ENCODE measurements around the gene METTL3.

The METTL3 gene

DNA sequence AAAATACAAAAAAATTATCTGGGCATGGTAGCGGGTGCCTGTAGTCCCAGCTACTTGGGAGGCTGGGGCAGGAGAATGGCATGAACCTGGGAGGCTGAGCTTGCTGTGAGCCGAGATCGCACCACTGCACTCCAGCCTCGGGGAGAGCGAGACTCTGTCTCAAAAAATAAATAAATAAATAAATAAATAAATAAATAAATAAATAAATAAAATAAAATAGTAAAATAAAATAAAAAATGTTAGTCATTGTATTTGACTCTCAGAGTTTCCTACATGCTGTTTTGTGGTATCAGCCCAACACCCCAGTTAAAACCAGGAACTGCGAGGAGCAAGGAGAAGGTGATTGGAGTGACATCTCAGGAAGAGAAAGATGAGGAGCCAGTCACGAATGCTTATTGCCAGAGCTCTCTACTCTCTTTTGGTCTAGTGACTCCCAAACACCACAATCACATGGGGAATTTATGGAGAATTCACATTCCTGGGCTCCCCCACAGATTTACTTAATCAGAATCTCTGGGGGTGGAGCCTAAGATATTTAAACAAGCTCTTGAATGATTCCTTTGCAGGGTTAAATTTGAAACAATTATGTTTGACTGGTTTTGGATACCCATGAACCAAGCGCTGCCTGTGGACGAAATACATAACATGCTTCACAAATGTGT, 30.4 kb upstream of the METTL3 start:
- H3K79me1 ChIP-seq (ENCODE audit: low read length) = peaks cover 1% of the 10 kb centered on the region
- no peak for DNase-seq
- H3K79me2 ChIP-seq (ENCODE audit: control insufficient read depth, insufficient read depth, low read length, poor library complexity) = no peaks in the 10 kb centered on the region
- no peak overlapping the region for H3K23ac ChIP-seq (ENCODE audit: low read length)
- no peak overlapping the region for H4K12ac ChIP-seq (ENCODE audit: low read depth, low read length)
- no peak overlapping the region for H2AK5ac ChIP-seq (ENCODE audit: low read length)
- no peak overlapping the region for H4K91ac ChIP-seq (ENCODE audit: low read depth, low read length)
- H3K14ac ChIP-seq (ENCODE audit: low read length) = no peak overlapping the region
- peaks cover 0 to under 1% of the 10 kb centered on the region in 2 experiments for H3K4me1 ChIP-seq (ENCODE audit: control insufficient read depth in 1 of 2, insufficient read depth in 2 of 2, low read length in 2 of 2)
- no peak overlapping the region for H3K4me3 ChIP-seq (ENCODE audit: low read depth, low read length)
- H2BK12ac ChIP-seq (ENCODE audit: low read length) = no peak overlapping the region
- H3K27me3 ChIP-seq (ENCODE audit: insufficient read depth, low read length) = no peaks in the 10 kb centered on the region
- H4K8ac ChIP-seq (ENCODE audit: low read depth, low read length) = no peak overlapping the region
- no CpG with 5 or more reads among the region's 9 CpGs for WGBS (ENCODE audit: extremely low coverage, insufficient coverage, insufficient read length)
- H3K4me2 ChIP-seq (ENCODE audit: low read length) = no peak overlapping the region
- H3K9ac ChIP-seq (ENCODE audit: low read length) = no peak overlapping the region
- H2BK5ac ChIP-seq (ENCODE audit: low read depth, low read length, poor library complexity) = no peak overlapping the region
- H3K4ac ChIP-seq (ENCODE audit: low read depth, low read length) = no peak overlapping the region
- H3K9me3 ChIP-seq (ENCODE audit: insufficient read depth, low read depth, low read length) = no peaks in the 10 kb centered on the region
- H3K18ac ChIP-seq (ENCODE audit: low read length) = no peak overlapping the region
- no peaks in the 10 kb centered on the region for H3K36me3 ChIP-seq (ENCODE audit: control insufficient read depth in 1 of 2, insufficient read depth in 2 of 2, low read length in 2 of 2)
- no peak overlapping the region for H2AFZ ChIP-seq (ENCODE audit: insufficient read depth, low read length, poor library complexity)
- no peak overlapping the region for H3K27ac ChIP-seq (ENCODE audit: low read depth, low read length)
- no peak overlapping the region for H2BK120ac ChIP-seq (ENCODE audit: insufficient read depth, low read length, poor library complexity)

DNA sequence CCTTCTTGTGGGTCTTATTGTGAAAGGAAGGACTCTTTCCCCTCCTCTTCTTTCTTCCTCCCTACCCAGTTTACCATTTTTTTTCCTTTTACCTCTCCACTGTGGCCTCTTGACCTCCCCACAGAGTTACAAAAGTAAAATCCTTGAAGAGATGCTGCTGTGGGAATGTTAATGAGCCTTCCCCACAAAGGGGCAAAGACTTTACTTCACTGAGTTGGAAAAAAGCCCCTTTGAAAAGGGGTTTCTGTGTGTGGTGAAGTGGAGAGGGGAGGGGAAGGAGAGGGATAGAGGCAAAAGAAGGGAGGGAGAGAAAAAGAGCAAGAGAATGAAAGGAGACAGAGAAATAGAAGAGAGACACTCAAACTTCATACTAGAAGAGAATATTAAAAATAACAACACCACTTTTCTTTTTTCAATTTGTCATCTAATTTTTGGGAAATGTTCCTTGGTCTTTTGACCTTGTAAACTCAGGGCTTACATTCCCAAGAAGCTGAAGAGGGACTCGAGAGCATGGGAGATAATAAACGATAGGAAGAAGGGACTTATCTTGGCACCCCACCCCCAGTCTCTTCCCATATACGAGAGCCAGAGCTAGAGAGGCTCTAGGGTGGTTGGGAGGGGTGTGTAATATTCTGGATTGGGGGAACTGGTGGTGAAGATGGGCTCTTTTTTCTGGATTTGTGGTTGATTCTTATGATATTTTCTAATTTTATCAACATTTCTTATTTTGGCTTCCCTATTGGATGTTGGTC, 28.2 kb upstream of the METTL3 start:
- H3K36me3 ChIP-seq (ENCODE audit: control insufficient read depth in 1 of 2, insufficient read depth in 2 of 2, low read length in 2 of 2) = no peaks in the 10 kb centered on the region
- no peak overlapping the region for H3K27ac ChIP-seq (ENCODE audit: low read depth, low read length)
- no peak overlapping the region for H3K4me3 ChIP-seq (ENCODE audit: low read depth, low read length)
- no peaks in the 10 kb centered on the region for H3K9me3 ChIP-seq (ENCODE audit: insufficient read depth, low read depth, low read length)
- H2BK5ac ChIP-seq (ENCODE audit: low read depth, low read length, poor library complexity) = no peak overlapping the region
- DNase-seq = no peak
- H2AK5ac ChIP-seq (ENCODE audit: low read length) = no peak overlapping the region
- no peak overlapping the region for H3K4ac ChIP-seq (ENCODE audit: low read depth, low read length)
- H3K4me2 ChIP-seq (ENCODE audit: low read length) = no peak overlapping the region
- no peaks in the 10 kb centered on the region for H3K79me2 ChIP-seq (ENCODE audit: control insufficient read depth, insufficient read depth, low read length, poor library complexity)
- no peak overlapping the region for H3K9ac ChIP-seq (ENCODE audit: low read length)
- no peaks in the 10 kb centered on the region for H3K27me3 ChIP-seq (ENCODE audit: insufficient read depth, low read length)
- no peak overlapping the region for H3K23ac ChIP-seq (ENCODE audit: low read length)
- no peak overlapping the region for H4K12ac ChIP-seq (ENCODE audit: low read depth, low read length)
- H3K79me1 ChIP-seq (ENCODE audit: low read length) = peaks cover 1% of the 10 kb centered on the region
- peaks cover 2% of the 10 kb centered on the region in 2 experiments for H3K4me1 ChIP-seq (ENCODE audit: control insufficient read depth in 1 of 2, insufficient read depth in 2 of 2, low read length in 2 of 2)
- no peak overlapping the region for H3K18ac ChIP-seq (ENCODE audit: low read length)
- no peak overlapping the region for H2BK12ac ChIP-seq (ENCODE audit: low read length)
- H4K8ac ChIP-seq (ENCODE audit: low read depth, low read length) = no peak overlapping the region
- no peak overlapping the region for H2AFZ ChIP-seq (ENCODE audit: insufficient read depth, low read length, poor library complexity)
- H4K91ac ChIP-seq (ENCODE audit: low read depth, low read length) = no peak overlapping the region
- WGBS (ENCODE audit: extremely low coverage, insufficient coverage, insufficient read length) = no CpG with 5 or more reads among the region's 3 CpGs
- H3K14ac ChIP-seq (ENCODE audit: low read length) = no peak overlapping the region
- no peak overlapping the region for H2BK120ac ChIP-seq (ENCODE audit: insufficient read depth, low read length, poor library complexity)

DNA sequence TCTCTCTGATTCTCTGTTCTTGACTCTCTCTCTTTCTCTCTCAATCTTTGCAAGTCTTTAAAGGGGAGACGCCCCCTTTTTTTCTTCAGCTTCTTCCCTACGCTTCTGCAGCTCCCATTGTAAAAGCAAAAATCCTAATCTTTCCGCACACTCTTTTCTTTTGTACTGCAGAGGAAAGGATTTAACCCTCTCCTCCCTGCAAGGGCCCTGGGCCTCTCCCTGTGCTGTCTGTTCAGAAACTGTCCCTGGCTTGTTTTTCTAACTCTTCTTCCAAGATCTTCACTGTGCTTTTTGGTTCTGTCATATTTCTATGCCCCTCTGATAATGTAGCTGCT, 25.9 kb upstream of the METTL3 start:
- peak overlapping the region; percentile 81 for H3K4me2 ChIP-seq (ENCODE audit: low read length)
- H4K12ac ChIP-seq (ENCODE audit: low read depth, low read length) = no peak overlapping the region
- no peak overlapping the region for H2AK5ac ChIP-seq (ENCODE audit: low read length)
- no peak overlapping the region for H3K18ac ChIP-seq (ENCODE audit: low read length)
- no peak overlapping the region for H2AFZ ChIP-seq (ENCODE audit: insufficient read depth, low read length, poor library complexity)
- no peaks in the 10 kb centered on the region for H3K79me2 ChIP-seq (ENCODE audit: control insufficient read depth, insufficient read depth, low read length, poor library complexity)
- H3K79me1 ChIP-seq (ENCODE audit: low read length) = no peaks in the 10 kb centered on the region
- peaks cover 2% of the 10 kb centered on the region in 2 experiments for H3K4me1 ChIP-seq (ENCODE audit: control insufficient read depth in 1 of 2, insufficient read depth in 2 of 2, low read length in 2 of 2)
- no peak overlapping the region for H2BK5ac ChIP-seq (ENCODE audit: low read depth, low read length, poor library complexity)
- no peak overlapping the region for H4K8ac ChIP-seq (ENCODE audit: low read depth, low read length)
- no peak overlapping the region for H2BK12ac ChIP-seq (ENCODE audit: low read length)
- no peak overlapping the region for H3K4ac ChIP-seq (ENCODE audit: low read depth, low read length)
- no peaks in the 10 kb centered on the region for H3K27me3 ChIP-seq (ENCODE audit: insufficient read depth, low read length)
- no peak overlapping the region for H3K4me3 ChIP-seq (ENCODE audit: low read depth, low read length)
- no peaks in the 10 kb centered on the region for H3K36me3 ChIP-seq (ENCODE audit: control insufficient read depth in 1 of 2, insufficient read depth in 2 of 2, low read length in 2 of 2)
- WGBS (ENCODE audit: extremely low coverage, insufficient coverage, insufficient read length) = no CpG with 5 or more reads among the region's 3 CpGs
- H2BK120ac ChIP-seq (ENCODE audit: insufficient read depth, low read length, poor library complexity) = no peak overlapping the region
- DNase-seq = no peak
- no peaks in the 10 kb centered on the region for H3K9me3 ChIP-seq (ENCODE audit: insufficient read depth, low read depth, low read length)
- no peak overlapping the region for H3K27ac ChIP-seq (ENCODE audit: low read depth, low read length)
- no peak overlapping the region for H3K14ac ChIP-seq (ENCODE audit: low read length)
- H3K9ac ChIP-seq (ENCODE audit: low read length) = no peak overlapping the region
- H3K23ac ChIP-seq (ENCODE audit: low read length) = no peak overlapping the region
- H4K91ac ChIP-seq (ENCODE audit: low read depth, low read length) = no peak overlapping the region

DNA sequence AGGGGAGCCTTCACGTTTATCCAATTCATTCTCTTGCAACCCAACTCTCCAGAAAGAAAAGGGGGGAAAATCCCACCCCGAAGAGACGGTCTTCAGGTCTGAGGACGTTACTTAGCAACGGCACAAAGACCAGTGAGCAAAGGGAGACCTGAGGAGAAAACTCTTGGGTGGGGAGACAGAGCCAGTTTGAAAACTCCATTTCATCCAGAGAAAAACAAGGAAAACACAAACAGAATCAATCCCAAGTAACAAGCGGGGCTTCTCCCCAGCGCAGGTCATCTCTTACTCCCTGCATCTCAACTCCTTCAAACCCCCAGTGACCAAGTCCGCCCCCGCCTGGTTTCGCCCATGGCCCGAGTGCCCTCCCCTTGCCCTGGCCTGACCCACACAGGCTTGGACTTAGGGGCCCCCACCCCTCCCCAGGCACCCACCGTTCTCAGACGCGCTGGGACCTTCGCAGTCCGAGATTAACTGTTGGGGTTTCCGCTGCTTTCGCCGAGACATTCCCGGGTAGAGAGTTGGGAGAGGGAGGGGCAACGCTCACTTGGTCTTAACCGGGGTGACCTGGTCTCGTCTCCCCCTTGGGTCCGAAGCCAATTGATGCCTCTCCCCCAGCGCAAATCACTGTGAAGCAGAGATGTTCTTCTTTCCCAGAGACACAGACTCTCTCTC, 25.4 kb upstream of the METTL3 start:
- no peaks in the 10 kb centered on the region for H3K36me3 ChIP-seq (ENCODE audit: control insufficient read depth in 1 of 2, insufficient read depth in 2 of 2, low read length in 2 of 2)
- H3K27ac ChIP-seq (ENCODE audit: low read depth, low read length) = no peak overlapping the region
- no peak for DNase-seq
- no peaks in the 10 kb centered on the region for H3K27me3 ChIP-seq (ENCODE audit: insufficient read depth, low read length)
- H4K8ac ChIP-seq (ENCODE audit: low read depth, low read length) = no peak overlapping the region
- no peak overlapping the region for H3K9ac ChIP-seq (ENCODE audit: low read length)
- no peak overlapping the region for H3K18ac ChIP-seq (ENCODE audit: low read length)
- H3K4ac ChIP-seq (ENCODE audit: low read depth, low read length) = no peak overlapping the region
- no peak overlapping the region for H2BK120ac ChIP-seq (ENCODE audit: insufficient read depth, low read length, poor library complexity)
- no peak overlapping the region for H4K12ac ChIP-seq (ENCODE audit: low read depth, low read length)
- no peaks in the 10 kb centered on the region for H3K9me3 ChIP-seq (ENCODE audit: insufficient read depth, low read depth, low read length)
- H3K4me1 ChIP-seq (ENCODE audit: control insufficient read depth in 1 of 2, insufficient read depth in 2 of 2, low read length in 2 of 2) = peaks cover 2% of the 10 kb centered on the region in 2 experiments
- no peaks in the 10 kb centered on the region for H3K79me2 ChIP-seq (ENCODE audit: control insufficient read depth, insufficient read depth, low read length, poor library complexity)
- no peak overlapping the region for H3K14ac ChIP-seq (ENCODE audit: low read length)
- peak overlapping the region; percentile 81 for H3K4me2 ChIP-seq (ENCODE audit: low read length)
- H2AFZ ChIP-seq (ENCODE audit: insufficient read depth, low read length, poor library complexity) = peak overlapping the region; percentile 62
- H3K79me1 ChIP-seq (ENCODE audit: low read length) = no peaks in the 10 kb centered on the region
- H2BK5ac ChIP-seq (ENCODE audit: low read depth, low read length, poor library complexity) = no peak overlapping the region
- no CpG with 5 or more reads among the region's 25 CpGs for WGBS (ENCODE audit: extremely low coverage, insufficient coverage, insufficient read length)
- no peak overlapping the region for H2AK5ac ChIP-seq (ENCODE audit: low read length)
- no peak overlapping the region for H4K91ac ChIP-seq (ENCODE audit: low read depth, low read length)
- no peak overlapping the region for H3K23ac ChIP-seq (ENCODE audit: low read length)
- H3K4me3 ChIP-seq (ENCODE audit: low read depth, low read length) = peak overlapping the region; percentile 55
- H2BK12ac ChIP-seq (ENCODE audit: low read length) = no peak overlapping the region
